IMR-90 (cell line): ENCODE data around the gene CLDN22. TPM values are rescaled to one million over a fixed set of nuclear protein-coding genes. Genes with fewer than 3 reads are reported as not detected.

Experiments used
- ATAC-seq: fragments of 200-7000 bp; cut with Tn5 transposase; 2 replicates; pipeline ENCODE4 v1.9.1; 2020; ENCODE audit warnings: low read depth, mild to moderate bottlenecking, moderate library complexity
- BruUV-seq: library from RNA; stranded (reverse); fragments of 400-500 nt; replicated peaks from 2 replicates; lab custom pipeline; 2021; lab: Mats Ljungman, UMichigan
- CTCF ChIA-PET: fragments of 300-600 bp; formaldehyde crosslinking; extraction: SDS; loops from one replicate; lab custom pipeline; 2021; ENCODE audit warnings: antibody characterized with exemption; lab: Yijun Ruan, JAX
- POLR2A ChIA-PET: fragments of 300-600 bp; sonication (Branson Sonifier 250); formaldehyde crosslinking; loops from one replicate; lab custom pipeline; 2022; ENCODE audit warnings: antibody characterized with exemption; ENCODE audit not compliant: unreplicated experiment; lab: Charles Lee
- DNase-seq: peaks from one replicate; pipeline ENCODE4 v3.0.0; 2013
- H2AFZ ChIP-seq: replicated peaks from 2 replicates; pipeline ENCODE3; 2013; ENCODE audit warnings: low read length, mild to moderate bottlenecking; ENCODE audit not compliant: poor library complexity
- H2AK5ac ChIP-seq: 2 replicates; pipeline ENCODE4 v1.6.1; 2013; ENCODE audit warnings: low read depth, low read length, inconsistent platforms
- H2AK9ac ChIP-seq: replicated peaks from 2 replicates; pipeline ENCODE3; 2013; ENCODE audit warnings: mild to moderate bottlenecking, low read depth, low read length, moderate library complexity; ENCODE audit not compliant: poor library complexity
- H2BK120ac ChIP-seq: 2 replicates; pipeline ENCODE4 v1.6.1; 2013; ENCODE audit warnings: low read depth, low read length, inconsistent platforms
- H2BK15ac ChIP-seq: 3 replicates; pipeline ENCODE4 v1.6.1; 2013; ENCODE audit warnings: low read depth, low read length, inconsistent platforms
- H2BK20ac ChIP-seq: 2 replicates; pipeline ENCODE4 v1.6.1; 2013; ENCODE audit warnings: low read depth, mild to moderate bottlenecking, inconsistent platforms, low read length, moderate library complexity
- H2BK5ac ChIP-seq: 2 replicates; pipeline ENCODE4 v1.6.1; 2013; ENCODE audit warnings: mild to moderate bottlenecking, low read depth, low read length, inconsistent platforms; ENCODE audit not compliant: poor library complexity, severe bottlenecking
- H3K14ac ChIP-seq: replicated peaks from 2 replicates; pipeline ENCODE4 v1.6.1; 2013; ENCODE audit warnings: low read depth, low read length, inconsistent platforms
- H3K18ac ChIP-seq: 2 replicates; pipeline ENCODE4 v1.6.1; 2013; ENCODE audit warnings: low read depth, low read length, control low read depth
- H3K23ac ChIP-seq: 2 replicates; pipeline ENCODE4 v1.6.1; 2013; ENCODE audit warnings: low read depth, low read length, inconsistent platforms
- H3K27ac ChIP-seq: 2 replicates; pipeline ENCODE4 v1.5.1; 2013; ENCODE audit warnings: mild to moderate bottlenecking, control low read depth, low read length; ENCODE audit not compliant: insufficient read depth
- H3K27me3 ChIP-seq: 2 replicates; pipeline ENCODE4 v1.6.1; 2013; ENCODE audit warnings: low read length; ENCODE audit not compliant: control insufficient read depth, insufficient read depth
- H3K36me3 ChIP-seq: 2 replicates; pipeline ENCODE4 v1.6.1; 2013; ENCODE audit warnings: low read length, mixed read lengths; ENCODE audit not compliant: control insufficient read depth, insufficient read depth
- H3K4ac ChIP-seq: 2 replicates; pipeline ENCODE4 v1.6.1; 2013; ENCODE audit warnings: low read depth, low read length, inconsistent platforms
- H3K4me1 ChIP-seq: 2 replicates; pipeline ENCODE4 v1.6.1; 2013; ENCODE audit warnings: low read length, mixed read lengths; ENCODE audit not compliant: control insufficient read depth, insufficient read depth
- H3K4me2 ChIP-seq: 2 replicates; pipeline ENCODE4 v1.6.1; 2013; ENCODE audit warnings: low read depth, mild to moderate bottlenecking, control low read depth, low read length, moderate library complexity
- H3K4me3 ChIP-seq: 2 replicates; pipeline ENCODE4 v1.5.1; 2013; ENCODE audit warnings: low read depth, mild to moderate bottlenecking, control low read depth, low read length, moderate library complexity; ENCODE audit not compliant: insufficient read depth
- H3K56ac ChIP-seq: 2 replicates; pipeline ENCODE4 v1.6.1; 2013; ENCODE audit warnings: low read length, inconsistent platforms; ENCODE audit not compliant: insufficient read depth; ENCODE audit errors: extremely low read depth
- H3K79me1 ChIP-seq, 2 experiments: 2 replicates each; pipeline ENCODE4 v1.6.1; 2013; ENCODE audit warnings: low read length in 2 of 2, inconsistent platforms in 1 of 2, low read depth in 1 of 2
- H3K9ac ChIP-seq: 2 replicates; pipeline ENCODE4 v1.6.1; 2013; ENCODE audit warnings: low read depth, low read length, control low read depth
- H3K9me1 ChIP-seq: 2 replicates; pipeline ENCODE4 v1.6.1; 2013; ENCODE audit warnings: low read length, inconsistent platforms; ENCODE audit not compliant: insufficient read depth
- H3K9me3 ChIP-seq: 2 replicates; pipeline ENCODE4 v1.6.1; 2013; ENCODE audit warnings: low read length; ENCODE audit not compliant: control insufficient read depth, insufficient read depth
- H4K20me1 ChIP-seq: 2 replicates; pipeline ENCODE4 v1.6.1; 2013; ENCODE audit warnings: low read length, inconsistent platforms; ENCODE audit not compliant: insufficient read depth
- H4K5ac ChIP-seq: 2 replicates; pipeline ENCODE4 v1.6.1; 2013; ENCODE audit warnings: mild to moderate bottlenecking, low read depth, low read length, control low read depth
- H4K8ac ChIP-seq, 2 experiments: 2 replicates each; pipeline ENCODE4 v1.6.1; 2013; ENCODE audit warnings: low read depth in 2 of 2, low read length in 2 of 2, control low read depth in 1 of 2, inconsistent platforms in 1 of 2
- H4K91ac ChIP-seq: 2 replicates; pipeline ENCODE4 v1.6.1; 2013; ENCODE audit warnings: low read depth, low read length, inconsistent platforms; ENCODE audit not compliant: insufficient read depth
- BHLHE40 ChIP-seq: fragments of 150-350 bp; IDR thresholded peaks from 2 replicates; pipeline ENCODE4 v1.6.1; 2016; ENCODE audit warnings: mild to moderate bottlenecking, low read depth, low read length
- CEBPB ChIP-seq: IDR thresholded peaks from 2 replicates; pipeline ENCODE4 v1.6.1; 2012; ENCODE audit warnings: low read depth, low read length, improper control_type of control experiment
- CHD1 ChIP-seq: IDR thresholded peaks from 2 replicates; pipeline ENCODE4 v1.6.1; 2012; ENCODE audit warnings: low read depth, low read length, improper control_type of control experiment
- FOS ChIP-seq: fragments of 150-350 bp; IDR thresholded peaks from 2 replicates; pipeline ENCODE4 v1.6.1; 2016; ENCODE audit warnings: low read depth, low read length
- MAFK ChIP-seq: IDR thresholded peaks from 2 replicates; pipeline ENCODE4 v1.6.1; 2012; ENCODE audit warnings: low read depth, low read length, improper control_type of control experiment
- MAZ ChIP-seq: IDR thresholded peaks from 2 replicates; pipeline ENCODE4 v1.6.1; 2012; ENCODE audit warnings: low read depth, mild to moderate bottlenecking, low read length, improper control_type of control experiment, moderate library complexity, borderline replicate concordance
- MXI1 ChIP-seq: IDR thresholded peaks from 2 replicates; pipeline ENCODE4 v1.6.1; 2012; ENCODE audit warnings: low read depth, mild to moderate bottlenecking, low read length, moderate library complexity, borderline replicate concordance
- NFE2L2 ChIP-seq: fragments of 150-350 bp; IDR thresholded peaks from 2 replicates; pipeline ENCODE4 v1.6.1; 2016; ENCODE audit warnings: low read depth, mild to moderate bottlenecking, low read length
- POLR2A ChIP-seq: IDR thresholded peaks from 2 replicates; pipeline ENCODE4 v1.6.1; 2012; ENCODE audit warnings: mild to moderate bottlenecking, low read depth, low read length
- RAD21 ChIP-seq: IDR thresholded peaks from 2 replicates; pipeline ENCODE4 v1.6.1; 2012; ENCODE audit warnings: low read length, improper control_type of control experiment
- RCOR1 ChIP-seq: IDR thresholded peaks from 2 replicates; pipeline ENCODE4 v1.6.1; 2012; ENCODE audit warnings: mild to moderate bottlenecking, low read length, improper control_type of control experiment; ENCODE audit not compliant: insufficient replicate concordance
- RFX5 ChIP-seq: IDR thresholded peaks from 2 replicates; pipeline ENCODE4 v1.8.0; 2012; ENCODE audit warnings: low read depth, mild to moderate bottlenecking, low read length, moderate library complexity
- WGBS, 2 experiments: methylation state at CpG; one replicate each; pipeline versions ENCODE4 v1.1.5 to v1.1.7; 2013; ENCODE audit warnings: missing lambda C conversion rate in 2 of 2; ENCODE audit not compliant: insufficient read length in 1 of 2; ENCODE audit errors: extremely low coverage in 2 of 2; 5-methylcytosine and 5-hydroxymethylcytosine counted together
- dilution Hi-C: fragments of 300-500 bp; cut with HindIII; formaldehyde crosslinking; loops from one replicate; pipeline ENCODE4 v1.14.3; 2018; ENCODE audit warnings: low sequenced_read_pairs; ENCODE audit not compliant: unreplicated experiment
- in situ Hi-C: fragments of 300-500 bp; cut with MboI; formaldehyde crosslinking; loops from 3 replicates; pipeline ENCODE4 v1.14.3; 2019; ENCODE audit warnings: low sequenced_read_pairs, inconsistent platforms, mixed read lengths
- intact Hi-C: fragments of 100-400 bp; cut with micrococcal nuclease; formaldehyde crosslinking; loops from 2 replicates; pipeline ENCODE4 v1.10.0; 2022
- polyA plus RNA-seq, 3 experiments: library from polyadenylated mRNA; depleted of rRNA; stranded (reverse); fragments of >200 nt; gene quantifications; 2 replicates each; pipeline ENCODE4 v1.2.3, GENCODE V29; 2012; ENCODE audit warnings: low replicate concordance in 1 of 3
- total RNA-seq: library from RNA; depleted of rRNA; stranded (reverse); fragments of >200 nt; gene quantifications from 2 replicates; pipeline ENCODE4 v1.2.3, GENCODE V29; 2012
- TF ChIP-seq, protein P1 (sequence below): conservative IDR thresholded peaks from 2 replicates; pipeline ENCODE4 v1.5.1; 2012; ENCODE audit warnings: mild to moderate bottlenecking, low read depth, low read length, improper control_type of control experiment
- TF ChIP-seq, protein P2 (sequence below): fragments of 150-350 bp; IDR thresholded peaks from 2 replicates; pipeline ENCODE4 v1.6.1; 2017; ENCODE audit warnings: mild to moderate bottlenecking, antibody characterized with exemption, low read length, low read depth
- TF ChIP-seq, protein P3 (sequence below): fragments of 150-350 bp; IDR thresholded peaks from 2 replicates; pipeline ENCODE4 v1.6.1; 2016; ENCODE audit warnings: low read depth, mild to moderate bottlenecking, low read length, moderate library complexity, borderline replicate concordance

The CLDN22 gene
- total and polyA plus RNA-seq, 2 of the 4 experiments (the other 2 are of a cell fraction) = not detected

DNA sequence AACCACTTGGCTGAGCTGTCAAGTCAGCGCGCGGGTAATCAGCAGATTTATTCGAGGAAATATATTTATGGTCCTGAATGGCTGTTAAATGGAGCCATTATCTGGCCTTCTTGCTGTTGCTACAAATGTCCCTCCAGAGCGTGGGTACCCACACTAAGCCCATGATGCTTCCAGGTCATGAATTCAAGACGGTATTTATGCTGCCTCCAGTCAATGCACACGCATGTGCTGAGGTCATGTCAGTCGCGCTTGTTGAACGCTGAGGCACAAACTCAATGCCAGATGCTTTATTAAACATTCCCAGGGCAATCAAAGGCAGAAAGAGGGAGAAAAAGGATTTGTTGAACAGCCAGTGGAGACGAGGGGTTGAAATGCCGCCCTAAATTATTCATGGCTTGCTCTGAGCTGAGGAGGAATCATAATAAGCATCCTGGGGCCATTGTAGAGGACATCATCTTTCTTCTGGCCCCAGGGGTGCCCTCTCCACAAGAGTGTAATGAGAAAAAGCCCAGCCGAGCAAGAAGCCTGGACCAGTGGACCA is 38.2 kb upstream of the CLDN22 start:
- Histone ChIP-seq H4K20me1 (no peaks in the 10 kb centered on the region), H2AFZ (no peak overlapping the region), H4K8ac (no peak overlapping the region), H3K27me3 (no peaks in the 10 kb centered on the region), H3K9me3 (no peaks in the 10 kb centered on the region), H2AK9ac (no peak overlapping the region), H3K23ac (no peak overlapping the region), H2BK120ac (no peak overlapping the region), H3K79me1 (no peaks in the 10 kb centered on the region), H2BK20ac (no peak overlapping the region), H3K18ac (no peak overlapping the region), H3K56ac (no peak overlapping the region), H2AK5ac (no peak overlapping the region), H2BK15ac (no peak overlapping the region), H3K4ac (no peak overlapping the region), H3K14ac (no peak overlapping the region), H2BK5ac (no peak overlapping the region), H3K9ac (no peak overlapping the region), H3K36me3 (no peaks in the 10 kb centered on the region), H4K5ac (no peak overlapping the region), H3K4me1 (peaks cover 6% of the 10 kb centered on the region), H4K91ac (no peak overlapping the region), H3K4me3 (no peak overlapping the region), H3K27ac (no peak overlapping the region), H3K9me1 (no peaks in the 10 kb centered on the region), H3K4me2 (no peak overlapping the region)
- CTCF ChIA-PET = no interaction called here
- no peak for ATAC-seq
- dilution Hi-C loops (no loop called here), in situ Hi-C loops (no loop called here), intact Hi-C loops (no loop called here)
- WGBS, 2 experiments = 98% methylated on average over 5 of the region's 13 CpGs; no CpG with 5 or more reads in 1 of the 2 experiments
- TF ChIP-seq RAD21 = no peak
- TF ChIP-seq, protein P1, sequence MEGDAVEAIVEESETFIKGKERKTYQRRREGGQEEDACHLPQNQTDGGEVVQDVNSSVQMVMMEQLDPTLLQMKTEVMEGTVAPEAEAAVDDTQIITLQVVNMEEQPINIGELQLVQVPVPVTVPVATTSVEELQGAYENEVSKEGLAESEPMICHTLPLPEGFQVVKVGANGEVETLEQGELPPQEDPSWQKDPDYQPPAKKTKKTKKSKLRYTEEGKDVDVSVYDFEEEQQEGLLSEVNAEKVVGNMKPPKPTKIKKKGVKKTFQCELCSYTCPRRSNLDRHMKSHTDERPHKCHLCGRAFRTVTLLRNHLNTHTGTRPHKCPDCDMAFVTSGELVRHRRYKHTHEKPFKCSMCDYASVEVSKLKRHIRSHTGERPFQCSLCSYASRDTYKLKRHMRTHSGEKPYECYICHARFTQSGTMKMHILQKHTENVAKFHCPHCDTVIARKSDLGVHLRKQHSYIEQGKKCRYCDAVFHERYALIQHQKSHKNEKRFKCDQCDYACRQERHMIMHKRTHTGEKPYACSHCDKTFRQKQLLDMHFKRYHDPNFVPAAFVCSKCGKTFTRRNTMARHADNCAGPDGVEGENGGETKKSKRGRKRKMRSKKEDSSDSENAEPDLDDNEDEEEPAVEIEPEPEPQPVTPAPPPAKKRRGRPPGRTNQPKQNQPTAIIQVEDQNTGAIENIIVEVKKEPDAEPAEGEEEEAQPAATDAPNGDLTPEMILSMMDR = no peak
- no peak for TF ChIP-seq BHLHE40
- no peak for TF ChIP-seq MAZ
- no peak for TF ChIP-seq CHD1
- no peak for TF ChIP-seq CEBPB
- TF ChIP-seq NFE2L2 = no peak
- TF ChIP-seq MXI1 = no peak
- TF ChIP-seq, protein P2, sequence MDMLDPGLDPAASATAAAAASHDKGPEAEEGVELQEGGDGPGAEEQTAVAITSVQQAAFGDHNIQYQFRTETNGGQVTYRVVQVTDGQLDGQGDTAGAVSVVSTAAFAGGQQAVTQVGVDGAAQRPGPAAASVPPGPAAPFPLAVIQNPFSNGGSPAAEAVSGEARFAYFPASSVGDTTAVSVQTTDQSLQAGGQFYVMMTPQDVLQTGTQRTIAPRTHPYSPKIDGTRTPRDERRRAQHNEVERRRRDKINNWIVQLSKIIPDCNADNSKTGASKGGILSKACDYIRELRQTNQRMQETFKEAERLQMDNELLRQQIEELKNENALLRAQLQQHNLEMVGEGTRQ = no peak
- TF ChIP-seq RCOR1 = no peak
- TF ChIP-seq, protein P3, sequence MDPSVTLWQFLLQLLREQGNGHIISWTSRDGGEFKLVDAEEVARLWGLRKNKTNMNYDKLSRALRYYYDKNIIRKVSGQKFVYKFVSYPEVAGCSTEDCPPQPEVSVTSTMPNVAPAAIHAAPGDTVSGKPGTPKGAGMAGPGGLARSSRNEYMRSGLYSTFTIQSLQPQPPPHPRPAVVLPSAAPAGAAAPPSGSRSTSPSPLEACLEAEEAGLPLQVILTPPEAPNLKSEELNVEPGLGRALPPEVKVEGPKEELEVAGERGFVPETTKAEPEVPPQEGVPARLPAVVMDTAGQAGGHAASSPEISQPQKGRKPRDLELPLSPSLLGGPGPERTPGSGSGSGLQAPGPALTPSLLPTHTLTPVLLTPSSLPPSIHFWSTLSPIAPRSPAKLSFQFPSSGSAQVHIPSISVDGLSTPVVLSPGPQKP = no peak
- TF ChIP-seq POLR2A = no peak
- TF ChIP-seq MAFK = no peak
- no peak for TF ChIP-seq FOS
- no peak for TF ChIP-seq RFX5
- no peak for DNase-seq
- no TSS peak for BruUV-seq
- POLR2A ChIA-PET = no interaction called here
